Measurements from ENCODE around the gene USP34.
"Not testable (repeated sequence)": the region's sequence is repeated elsewhere in the genome, so short reads cannot be mapped to it uniquely, and the experiment has no call there.

USP34 gene

DNA sequence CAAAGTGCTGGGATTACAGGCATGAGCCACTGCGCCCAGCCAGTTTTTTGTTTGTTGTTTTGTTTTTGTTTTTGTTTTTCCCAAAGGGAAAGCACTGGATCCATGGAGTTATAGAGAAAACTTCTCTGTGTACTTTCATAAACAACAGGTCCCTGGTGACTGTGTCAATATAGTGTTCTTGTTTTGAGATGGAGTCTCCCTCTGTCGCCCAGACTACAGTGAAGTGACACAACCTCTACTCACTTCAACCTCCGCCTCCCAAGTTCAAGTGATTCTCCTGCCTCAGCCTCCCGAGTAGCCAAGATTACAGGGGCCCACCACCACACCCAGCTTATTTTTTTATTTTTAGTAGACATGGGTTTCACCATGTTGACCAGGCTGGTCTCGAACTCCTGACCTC, 16.5 kb downstream of the USP34 start:
- no peak overlapping the region for H3K9ac ChIP-seq (ENCODE audit: insufficient read length)
- no peak for DNase-seq (ENCODE audit: low read depth, low spot score)
- no peaks in the 10 kb centered on the region for H3K9me3 ChIP-seq (ENCODE audit: low read depth, low read length)
- TF ChIP-seq EZH2 (IDR thresholded peaks at IDR 0.05) (no peak), POLR2AphosphoS5 (IDR thresholded peaks at IDR 0.05; ENCODE audit: borderline replicate concordance, low read depth, low read length) (no peak), FOXP2 (optimal IDR thresholded peaks at IDR 0.05; ENCODE audit: control extremely low read depth, extremely low read length, insufficient read depth) (no peak)
- H3K4me3 ChIP-seq: no peak overlapping the region
- H3K27ac ChIP-seq: no peak overlapping the region
- H3K36me3 ChIP-seq (ENCODE audit: insufficient read depth, low read length): peaks cover 10% of the 10 kb centered on the region; the same call in 1 of the 2 replicates

DNA sequence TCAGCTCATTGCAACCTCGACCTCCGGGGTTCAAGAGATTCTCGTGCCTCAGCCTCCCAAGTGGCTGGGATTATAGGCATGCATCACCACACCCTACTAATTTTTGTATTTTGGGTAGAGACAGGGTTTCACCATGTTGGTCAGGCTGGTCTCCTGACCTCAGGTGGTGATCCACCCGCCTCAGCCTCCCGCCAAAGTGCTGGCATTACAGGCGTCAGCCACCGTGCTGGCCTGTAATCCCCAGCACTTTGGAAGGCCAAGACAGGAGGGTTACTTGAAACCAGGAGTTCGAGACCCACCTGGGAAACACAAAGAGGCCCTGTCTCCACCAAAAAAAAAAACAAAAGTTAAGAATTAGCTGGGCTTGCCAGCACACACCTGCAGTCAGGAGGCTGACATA, 18.5 kb downstream of the USP34 start:
- Histone ChIP-seq H3K4me3 (no peak overlapping the region), H3K9me3 (ENCODE audit: low read depth, low read length) (no peaks in the 10 kb centered on the region), H3K27ac (no peak overlapping the region), H3K9ac (ENCODE audit: insufficient read length) (no peak overlapping the region), H3K36me3 (ENCODE audit: insufficient read depth, low read length) (peaks cover 16% of the 10 kb centered on the region; the same call in 1 of the 2 replicates)
- no peak for DNase-seq (ENCODE audit: low read depth, low spot score)
- TF ChIP-seq EZH2 (IDR thresholded peaks at IDR 0.05) (no peak), POLR2AphosphoS5 (IDR thresholded peaks at IDR 0.05; ENCODE audit: borderline replicate concordance, low read depth, low read length) (no peak), FOXP2 (optimal IDR thresholded peaks at IDR 0.05; ENCODE audit: control extremely low read depth, extremely low read length, insufficient read depth) (no peak)

DNA sequence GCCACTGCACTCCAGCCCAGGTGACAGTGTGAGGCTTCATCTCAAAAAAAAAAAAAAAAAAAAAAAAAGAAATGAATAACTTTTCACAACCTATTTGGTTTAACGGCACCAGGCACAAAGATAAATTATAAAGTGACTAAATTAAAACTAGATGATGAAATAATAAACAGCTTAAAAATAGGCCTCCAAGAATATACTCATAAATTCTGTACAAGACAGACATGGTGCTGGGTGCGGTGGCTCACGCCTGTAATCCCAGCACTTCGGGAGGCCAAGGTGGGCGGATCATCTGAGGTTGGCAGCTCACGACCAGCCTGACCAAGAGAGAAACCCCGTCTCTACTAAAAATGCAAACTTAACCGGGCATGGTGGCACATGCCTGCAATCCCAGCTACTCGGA, 19.7 kb downstream of the USP34 start:
- no peaks in the 10 kb centered on the region for H3K9me3 ChIP-seq (ENCODE audit: low read depth, low read length)
- no peak overlapping the region for H3K4me3 ChIP-seq
- H3K27ac ChIP-seq: no peak overlapping the region
- TF ChIP-seq FOXP2 (optimal IDR thresholded peaks at IDR 0.05; ENCODE audit: control extremely low read depth, extremely low read length, insufficient read depth): no peak
- TF ChIP-seq POLR2AphosphoS5 (IDR thresholded peaks at IDR 0.05; ENCODE audit: borderline replicate concordance, low read depth, low read length): no peak
- TF ChIP-seq EZH2 (IDR thresholded peaks at IDR 0.05): no peak
- no peak overlapping the region for H3K9ac ChIP-seq (ENCODE audit: insufficient read length)
- no peak for DNase-seq (ENCODE audit: low read depth, low spot score)
- H3K36me3 ChIP-seq (ENCODE audit: insufficient read depth, low read length): peaks cover 14% of the 10 kb centered on the region; the same call in 1 of the 2 replicates

DNA sequence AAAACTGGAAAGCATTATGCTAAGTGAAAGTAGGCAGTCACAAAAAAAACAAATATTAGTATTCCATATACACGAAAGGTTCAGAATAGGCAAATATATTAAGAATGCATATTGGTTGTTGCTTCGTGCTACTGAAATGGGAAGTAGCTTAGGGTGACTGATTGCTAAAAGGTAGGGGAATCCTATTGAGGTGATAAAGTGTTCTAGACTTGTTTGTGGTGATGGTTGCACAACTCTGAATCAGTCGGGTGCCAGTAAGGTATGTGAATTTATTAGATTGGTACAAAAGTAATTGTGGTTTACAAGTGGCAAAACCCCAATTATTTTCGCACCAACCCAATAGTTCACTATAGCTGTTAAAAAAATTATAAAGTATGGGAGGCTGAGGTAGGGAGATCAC, 20.7 kb downstream of the USP34 start:
- Histone ChIP-seq H3K4me3 (no peak overlapping the region), H3K36me3 (ENCODE audit: insufficient read depth, low read length) (peaks cover 14% of the 10 kb centered on the region; the same call in 1 of the 2 replicates), H3K9me3 (ENCODE audit: low read depth, low read length) (no peaks in the 10 kb centered on the region), H3K27ac (no peak overlapping the region), H3K9ac (ENCODE audit: insufficient read length) (no peak overlapping the region)
- TF ChIP-seq FOXP2 (optimal IDR thresholded peaks at IDR 0.05; ENCODE audit: control extremely low read depth, extremely low read length, insufficient read depth) (no peak), EZH2 (IDR thresholded peaks at IDR 0.05) (no peak), POLR2AphosphoS5 (IDR thresholded peaks at IDR 0.05; ENCODE audit: borderline replicate concordance, low read depth, low read length) (no peak)
- DNase-seq (ENCODE audit: low read depth, low spot score): no peak

GRCh38 chr2:61448229-61448628, 22.7 kb downstream of the USP34 start:
- DNase-seq (ENCODE audit: low read depth, low spot score): no peak
- H3K36me3 ChIP-seq (ENCODE audit: insufficient read depth, low read length): peaks cover 27% of the 10 kb centered on the region
- TF ChIP-seq EZH2 (IDR thresholded peaks at IDR 0.05): no peak
- no peak for TF ChIP-seq POLR2AphosphoS5 (IDR thresholded peaks at IDR 0.05; ENCODE audit: borderline replicate concordance, low read depth, low read length)
- no peak for TF ChIP-seq FOXP2 (optimal IDR thresholded peaks at IDR 0.05; ENCODE audit: control extremely low read depth, extremely low read length, insufficient read depth)
- no peak overlapping the region for H3K4me3 ChIP-seq
- no peak overlapping the region for H3K9ac ChIP-seq (ENCODE audit: insufficient read length)
- peaks cover 11% of the 10 kb centered on the region; the same call in 1 of the 2 replicates for H3K9me3 ChIP-seq (ENCODE audit: low read depth, low read length)
- H3K27ac ChIP-seq: no peak overlapping the region

DNA sequence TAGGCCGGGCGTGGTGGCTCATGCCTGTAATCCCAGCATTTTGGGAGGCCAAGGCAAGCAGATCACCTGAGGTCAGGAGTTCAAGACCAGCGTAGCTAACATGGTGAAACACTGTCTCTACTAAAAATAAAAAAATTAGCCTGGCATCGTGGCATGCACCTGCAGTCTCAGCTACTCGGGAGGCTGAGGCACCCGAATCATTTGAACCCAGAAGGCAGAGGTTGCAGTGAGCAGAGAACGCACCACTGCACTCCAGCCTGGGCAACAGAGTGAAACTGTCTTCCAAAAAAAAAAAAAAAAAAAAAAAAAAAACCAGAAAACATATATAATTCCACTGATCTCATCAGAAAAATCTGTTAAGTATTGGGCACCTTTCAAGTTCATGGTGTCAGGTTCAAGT, 23.9 kb downstream of the USP34 start:
- not testable (repeated sequence) for H3K4me3 ChIP-seq; DNase-seq (ENCODE audit: low read depth, low spot score); H3K9ac ChIP-seq (ENCODE audit: insufficient read length); H3K27ac ChIP-seq
- Histone ChIP-seq H3K36me3 (ENCODE audit: insufficient read depth, low read length) (peaks cover 27% of the 10 kb centered on the region), H3K9me3 (ENCODE audit: low read depth, low read length) (peaks cover 11% of the 10 kb centered on the region; the same call in 1 of the 2 replicates)

- no peak for DNase-seq (ENCODE audit: low read depth, low spot score)
- no peak for TF ChIP-seq POLR2AphosphoS5 (IDR thresholded peaks at IDR 0.05; ENCODE audit: borderline replicate concordance, low read depth, low read length)
- no peak for TF ChIP-seq FOXP2 (optimal IDR thresholded peaks at IDR 0.05; ENCODE audit: control extremely low read depth, extremely low read length, insufficient read depth)
- TF ChIP-seq EZH2 (IDR thresholded peaks at IDR 0.05): no peak
- Histone ChIP-seq H3K9ac (ENCODE audit: insufficient read length) (no peak overlapping the region), H3K27ac (no peak overlapping the region), H3K4me3 (no peak overlapping the region), H3K9me3 (ENCODE audit: low read depth, low read length) (peaks cover 13% of the 10 kb centered on the region; the same call in 1 of the 2 replicates), H3K36me3 (ENCODE audit: insufficient read depth, low read length) (peaks cover 14% of the 10 kb centered on the region)
Observed at GRCh38 chr2:61443342-61444041, 27.4 kb downstream of the USP34 start.

GRCh38 chr2:61439241-61440002, 31.5 kb downstream of the USP34 start:
- H3K36me3 ChIP-seq (ENCODE audit: insufficient read depth, low read length): peaks cover 7% of the 10 kb centered on the region
- no peak overlapping the region for H3K9ac ChIP-seq (ENCODE audit: insufficient read length)
- H3K27ac ChIP-seq: no peak overlapping the region
- no peak overlapping the region for H3K4me3 ChIP-seq
- TF ChIP-seq FOXP2 (optimal IDR thresholded peaks at IDR 0.05; ENCODE audit: control extremely low read depth, extremely low read length, insufficient read depth): no peak
- no peak for TF ChIP-seq POLR2AphosphoS5 (IDR thresholded peaks at IDR 0.05; ENCODE audit: borderline replicate concordance, low read depth, low read length)
- H3K9me3 ChIP-seq (ENCODE audit: low read depth, low read length): peaks cover 8% of the 10 kb centered on the region; the same call in 1 of the 2 replicates
- no peak for DNase-seq (ENCODE audit: low read depth, low spot score)
